Pancreas (tissue), 10 donors: ENCODE results near the gene PPIL6. TPM values are rescaled to one million over a fixed set of nuclear protein-coding genes. Genes with fewer than 3 reads are reported as not detected.
"Not testable (repeated sequence)": the region's sequence is repeated elsewhere in the genome, so short reads cannot be mapped to it uniquely, and the experiment has no call there.

ENCODE experiments used
- ATAC-seq, 4 donors: fragments of 200-7000 bp; cut with Tn5 transposase; one replicate each; pipeline versions ENCODE4 v1.8.0 to v1.9.1; 2020; ENCODE audit warnings: mild to moderate bottlenecking in 4 of 4, moderate library complexity in 4 of 4
- DNase-seq, 6 donors: peaks; one replicate each; pipeline ENCODE4 v3.0.0-alpha.2; 2020
- FAIRE-seq: peaks from 2 replicates; lab custom pipeline; 2012; peaks lifted over from hg19 to GRCh38; lab: Jason Lieb, UNC
- H3K27ac ChIP-seq, 4 donors: fragments of 200-600 bp; sonication (generic); 1 replicate in 3 of 4; 2 replicates in 1 of 4; pipeline versions ENCODE4 v1.5.0 to v1.8.0; 2020
- H3K27me3 ChIP-seq, 4 donors: fragments of 200-600 bp; one replicate each; pipeline ENCODE4 v1.8.0; 2021
- H3K36me3 ChIP-seq, 3 donors: fragments of 200-600 bp; sonication (generic) in 1 of 3; one replicate each; pipeline versions ENCODE4 v1.5.0 to v1.8.0; 2020 to 2021
- H3K4me1 ChIP-seq, 3 donors: fragments of 200-600 bp; one replicate each; pipeline ENCODE4 v1.8.0; 2021
- H3K4me3 ChIP-seq, 4 donors: fragments of 200-600 bp; sonication (generic) in 2 of 4; one replicate each; pipeline versions ENCODE4 v1.5.0 to v1.8.0; 2020 to 2021
- H3K9me3 ChIP-seq, 4 donors: fragments of 200-600 bp; one replicate each; pipeline ENCODE4 v1.8.0; 2021
- CTCF ChIP-seq, 4 donors: fragments of 200-600 bp; sonication (generic) in 3 of 4; IDR thresholded peaks; one replicate each; pipeline versions ENCODE4 v1.5.0 to v1.8.0; 2021; ENCODE audit warnings: antibody characterized with exemption in 4 of 4
- WGBS, 2 donors: extraction: QIAGEN DNeasy Blood & Tissue Kit; methylation state at CpG; one replicate each; pipeline ENCODE4 v1.1.7; 2013; 5-methylcytosine and 5-hydroxymethylcytosine counted together
- intact Hi-C, 3 donors: fragments of 100-400 bp; cut with DNase I; formaldehyde crosslinking; loops; one replicate each; pipeline versions ENCODE4 v1.11.1 to v1.14.2; 2022
- polyA plus RNA-seq, 2 donors: library from polyadenylated mRNA; stranded (reverse); fragments of 200-250 nt; gene quantifications; one replicate each; pipeline ENCODE4 v1.2.3, GENCODE V29; 2013
- total RNA-seq, 6 donors: library from RNA; stranded (reverse); fragmentation: NEBNext Ultra II Directional in 4 of 6; extraction: Animal tissue kit (Norgen Biotek cat#: 25700) in 4 of 6; gene quantifications; one replicate each; pipeline versions ENCODE4 v1.2.1 to v1.2.4, GENCODE V29; 2021 to 2023
- donor health status: healthy with polysubstance abuse.
- donor health status: DM: no; HTN: no; CAD: no; lungs with moderate emphysema.
- donor health status: DM: no; HTN: no; CAD: no.
- donor health status: control.
- donor health status: control.
- donor health status: Bipolar disorder and iron deficiency.
- donor health status: DM: yes; HTN: yes; CAD: no.
- donor health status: DM: no; HTN: no; CAD: no.
- donor health status: DM: no; HTN: no; CAD: no.
- donor health status: DM: yes; HTN: yes; CAD: no.

The PPIL6 gene
- total and polyA plus RNA-seq, 8 donors: 1.1 to 3.4 (median 2.0) TPM

DNA sequence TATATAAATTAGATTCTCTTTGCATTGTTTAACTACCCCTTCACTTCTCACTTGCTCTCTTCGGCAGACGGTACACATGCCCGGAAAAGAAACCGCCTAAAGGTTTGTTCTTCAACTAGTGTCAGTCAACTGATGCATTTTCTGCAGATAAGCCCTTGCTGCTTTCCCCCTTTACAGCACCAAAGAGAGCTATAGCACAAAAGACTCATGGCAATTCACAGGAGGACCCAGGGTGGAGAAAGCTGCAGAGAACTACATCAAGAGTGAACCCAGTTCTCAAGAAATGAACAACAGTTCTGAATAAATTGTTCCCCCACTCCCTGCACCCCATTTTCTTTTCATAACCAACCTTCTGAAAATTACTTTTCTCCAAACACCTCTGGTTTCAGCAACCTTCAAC, 67.1 kb downstream of the PPIL6 start:
- H3K27ac ChIP-seq: no peak overlapping the region
- H3K9me3 ChIP-seq: no peaks in the 10 kb centered on the region
- peaks cover 0 to 8% (median 7%) of the 10 kb centered on the region in 3 donors for H3K4me1 ChIP-seq
- intact Hi-C loops: no loop called here
- 81 to 91% methylated on average over 4 of the region's 4 CpGs for WGBS, 2 donors
- no peak for TF ChIP-seq CTCF (IDR thresholded peaks at IDR 0.05)
- ATAC-seq (no peak), FAIRE-seq (no peak), DNase-seq (no peak)
- H3K36me3 ChIP-seq: peaks cover 0 to 53% (median 16%) of the 10 kb centered on the region in 3 donors
- H3K4me3 ChIP-seq: no peak overlapping the region
- H3K27me3 ChIP-seq: no peaks in the 10 kb centered on the region

DNA sequence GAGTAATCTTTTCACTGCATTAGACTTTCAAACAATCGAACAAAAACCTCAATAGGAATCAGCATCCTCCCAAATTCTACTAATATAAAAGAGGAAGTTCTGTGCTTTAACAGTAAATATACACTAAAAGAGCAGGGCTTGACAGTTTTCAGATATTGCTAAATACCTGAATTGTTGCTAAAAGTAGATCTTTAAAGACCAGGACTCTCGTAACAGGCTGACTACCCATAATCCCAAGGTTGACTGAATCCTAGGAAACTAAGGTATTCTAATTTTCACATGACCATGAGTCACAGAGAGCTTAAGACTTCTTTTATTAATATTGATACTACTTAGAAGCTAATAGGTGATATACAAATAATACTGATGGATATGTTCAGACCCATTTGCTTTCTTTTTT, 68.3 kb downstream of the PPIL6 start:
- Histone ChIP-seq H3K36me3 (peaks cover 0 to 59% (median 24%) of the 10 kb centered on the region in 3 donors), H3K4me3 (no peak overlapping the region), H3K27ac (no peak overlapping the region), H3K4me1 (peaks cover 0 to 8% (median 7%) of the 10 kb centered on the region in 3 donors), H3K9me3 (no peaks in the 10 kb centered on the region), H3K27me3 (no peaks in the 10 kb centered on the region)
- FAIRE-seq (no peak), DNase-seq (no peak), ATAC-seq (no peak)
- no peak for TF ChIP-seq CTCF (IDR thresholded peaks at IDR 0.05)
- intact Hi-C loops: no loop called here
- WGBS, 2 donors: 74% methylated on average over 2 of the region's 2 CpGs

- no peak for TF ChIP-seq CTCF (IDR thresholded peaks at IDR 0.05)
- intact Hi-C loops: no loop called here
- FAIRE-seq: no peak
- no peaks in the 10 kb centered on the region for H3K9me3 ChIP-seq
- H3K36me3 ChIP-seq: peaks cover 0 to 53% (median 24%) of the 10 kb centered on the region in 3 donors
- peaks cover 0 to 8% (median 7%) of the 10 kb centered on the region in 3 donors for H3K4me1 ChIP-seq
- H3K4me3 ChIP-seq: no peak overlapping the region
- H3K27ac ChIP-seq: no peak overlapping the region
- no peaks in the 10 kb centered on the region for H3K27me3 ChIP-seq
- no peak for DNase-seq
- ATAC-seq: peak in 1 of 4 donors; percentile 67
- 24 to 29% methylated on average over 3 of the region's 3 CpGs for WGBS, 2 donors
Observed at GRCh38 chr6:109370792-109371191, 69.6 kb downstream of the PPIL6 start.

DNA sequence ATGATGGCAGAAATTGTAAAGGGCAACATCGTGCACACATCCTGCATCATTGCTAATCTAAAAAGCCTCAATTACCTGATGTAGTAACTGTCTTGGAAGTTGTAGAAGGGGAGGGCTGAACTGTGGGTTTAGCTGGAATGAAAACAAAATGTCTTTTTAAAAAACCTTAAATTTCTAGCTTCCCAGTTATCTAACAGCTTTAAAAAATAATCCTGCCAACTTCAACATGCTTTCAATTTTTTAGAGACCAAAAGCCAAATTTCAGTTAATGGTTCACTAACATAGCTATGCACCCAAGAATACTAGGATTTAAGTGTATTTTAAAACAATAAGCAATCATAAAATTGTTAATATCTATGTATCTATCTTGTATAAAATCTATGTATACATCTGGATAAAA, 70.1 kb downstream of the PPIL6 start:
- H3K36me3 ChIP-seq: peaks cover 0 to 56% (median 24%) of the 10 kb centered on the region in 3 donors
- no peak for FAIRE-seq
- H3K4me1 ChIP-seq: peaks cover 0 to 8% (median 7%) of the 10 kb centered on the region in 3 donors
- TF ChIP-seq CTCF (IDR thresholded peaks at IDR 0.05): no peak
- no peak overlapping the region for H3K4me3 ChIP-seq
- 59 to 78% methylated on average over 1 of the region's 1 CpG for WGBS, 2 donors
- ATAC-seq: no peak
- no peaks in the 10 kb centered on the region for H3K27me3 ChIP-seq
- H3K27ac ChIP-seq: no peak overlapping the region
- intact Hi-C loops: no loop called here
- no peaks in the 10 kb centered on the region for H3K9me3 ChIP-seq
- DNase-seq: no peak

DNA sequence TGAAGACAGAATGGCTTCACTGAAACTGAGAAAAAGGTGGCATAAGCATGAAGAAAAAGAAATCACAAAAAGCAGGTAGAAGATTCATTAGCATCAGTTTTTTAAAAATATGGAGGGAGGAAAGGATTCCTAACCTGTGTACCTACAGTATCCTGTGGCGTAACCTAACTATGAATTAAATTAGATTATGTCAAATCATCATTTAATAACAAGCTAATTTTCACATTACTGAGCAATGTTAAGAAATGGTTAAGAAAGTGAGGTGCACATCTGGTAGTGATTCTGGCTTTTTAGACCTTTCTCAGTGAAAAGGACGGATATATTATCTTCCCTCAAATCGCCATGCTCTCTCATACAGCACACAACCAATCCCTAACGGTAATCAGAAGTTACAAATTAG, 70.7 kb downstream of the PPIL6 start:
- Histone ChIP-seq H3K9me3 (no peaks in the 10 kb centered on the region), H3K4me3 (no peak overlapping the region), H3K27me3 (no peaks in the 10 kb centered on the region), H3K36me3 (peaks cover 0 to 56% (median 23%) of the 10 kb centered on the region in 3 donors), H3K4me1 (peaks cover 0 to 8% (median 6%) of the 10 kb centered on the region in 3 donors), H3K27ac (no peak overlapping the region)
- no peak for DNase-seq
- no peak for TF ChIP-seq CTCF (IDR thresholded peaks at IDR 0.05)
- intact Hi-C loops: no loop called here
- WGBS, 2 donors: 88 to 89% methylated on average over 4 of the region's 4 CpGs
- FAIRE-seq: no peak
- ATAC-seq: no peak

DNA sequence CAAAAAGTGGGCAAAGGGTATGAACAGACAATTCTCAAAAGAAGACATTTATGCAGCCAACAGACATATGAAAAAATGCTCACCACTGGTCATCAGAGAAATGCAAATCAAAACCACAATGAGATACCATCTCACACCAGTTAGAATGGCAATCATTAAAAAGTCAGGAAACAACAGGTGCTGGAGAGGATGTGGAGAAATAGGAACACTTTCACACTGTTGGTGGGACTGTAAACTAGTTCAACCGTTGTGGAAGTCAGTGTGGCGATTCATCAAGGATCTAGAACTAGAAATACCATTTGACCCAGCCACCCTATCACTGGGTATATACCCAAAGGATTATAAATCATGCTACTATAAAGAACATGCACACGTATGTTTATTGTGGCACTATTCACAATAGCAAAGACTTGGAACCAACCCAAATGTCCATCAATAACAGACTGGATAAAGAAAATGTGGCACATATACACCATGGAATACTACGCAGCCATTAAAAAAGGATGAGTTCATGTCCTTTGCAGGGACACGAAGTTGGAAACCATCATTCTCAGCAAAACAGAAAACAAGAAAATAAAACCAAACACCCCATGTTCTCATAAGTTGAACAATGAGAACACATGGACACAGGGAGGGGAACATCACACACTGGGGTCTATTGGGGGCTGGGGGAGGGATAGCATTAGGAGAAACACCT, 75.9 kb downstream of the PPIL6 start:
- H3K27me3 ChIP-seq, ATAC-seq, FAIRE-seq, DNase-seq, H3K27ac ChIP-seq, H3K9me3 ChIP-seq, H3K4me1 ChIP-seq, H3K4me3 ChIP-seq, intact Hi-C loops: not testable (repeated sequence)
- WGBS, 2 donors: 95% methylated on average over 5 of the region's 5 CpGs
- H3K36me3 ChIP-seq: peaks cover 0 to 47% (median 16%) of the 10 kb centered on the region in 3 donors
